NT2/D1 (cell line): Measurements from ENCODE around the gene ADGRL3.
"Not testable (repeated sequence)": the region's sequence is repeated elsewhere in the genome, so short reads cannot be mapped to it uniquely, and the experiment has no call there.

ENCODE experiments used
- DNase-seq: peaks from one replicate; pipeline ENCODE4 v3.0.0-alpha.2; 2011; ENCODE audit warnings: low read depth, low spot score
- H3K27me3 ChIP-seq: 2 replicates; pipeline ENCODE4 v1.6.0; 2011; ENCODE audit warnings: mild to moderate bottlenecking; ENCODE audit not compliant: insufficient read length, insufficient read depth
- H3K36me3 ChIP-seq: 2 replicates; pipeline ENCODE4 v1.6.1; 2011; ENCODE audit warnings: mild to moderate bottlenecking, low read length, mixed read lengths; ENCODE audit not compliant: insufficient read depth, insufficient read length
- H3K4me1 ChIP-seq: 2 replicates; pipeline ENCODE4 v1.5.1; 2011; ENCODE audit not compliant: insufficient read depth, insufficient read length
- H3K4me3 ChIP-seq: 2 replicates; pipeline ENCODE4 v1.5.1; 2011; ENCODE audit warnings: low read depth; ENCODE audit not compliant: insufficient read length
- H3K9ac ChIP-seq: 2 replicates; pipeline ENCODE4 v1.6.0; 2011; ENCODE audit warnings: low read depth; ENCODE audit not compliant: insufficient read length
- H3K9me3 ChIP-seq: 2 replicates; pipeline ENCODE4 v1.5.1; 2011; ENCODE audit warnings: mild to moderate bottlenecking, low read length; ENCODE audit not compliant: insufficient read depth
- SUZ12 ChIP-seq: IDR thresholded peaks from 2 replicates; pipeline ENCODE4 v1.6.1; 2011; ENCODE audit not compliant: insufficient read length, insufficient read depth; ENCODE audit errors: extremely low read depth
- YY1 ChIP-seq: IDR thresholded peaks from 2 replicates; pipeline ENCODE4 v1.6.1; 2011; ENCODE audit not compliant: insufficient read length, insufficient read depth
- ZNF274 ChIP-seq: IDR thresholded peaks from 2 replicates; pipeline ENCODE4 v1.6.1; 2011; ENCODE audit warnings: mild to moderate bottlenecking, low read depth, low read length

Gene ADGRL3

GRCh38 chr4:61934198-61934597 lies 734.1 kb downstream of the ADGRL3 start:
- Histone ChIP-seq H3K9ac (no peak overlapping the region), H3K4me3 (no peak overlapping the region)
- TF ChIP-seq SUZ12 = no peak

GRCh38 chr4:61938250-61938846 lies 738.2 kb downstream of the ADGRL3 start:
- no peak for DNase-seq
- Histone ChIP-seq H3K27me3 (no peaks in the 10 kb centered on the region), H3K4me3 (no peak overlapping the region), H3K36me3 (no peaks in the 10 kb centered on the region), H3K4me1 (no peaks in the 10 kb centered on the region), H3K9ac (no peak overlapping the region), H3K9me3 (no peaks in the 10 kb centered on the region)
- TF ChIP-seq YY1 = no peak
- no peak for TF ChIP-seq ZNF274
- TF ChIP-seq SUZ12 = no peak

More at GRCh38 chr4:61934198-61934597, 734.1 kb downstream of the ADGRL3 start:
- H3K4me1 ChIP-seq = no peaks in the 10 kb centered on the region
- H3K27me3 ChIP-seq = no peaks in the 10 kb centered on the region
- no peak for DNase-seq
- H3K9me3 ChIP-seq = no peaks in the 10 kb centered on the region
- no peaks in the 10 kb centered on the region for H3K36me3 ChIP-seq

- Histone ChIP-seq H3K9ac (no peak overlapping the region), H3K36me3 (no peaks in the 10 kb centered on the region), H3K27me3 (no peaks in the 10 kb centered on the region), H3K9me3 (no peaks in the 10 kb centered on the region), H3K4me3 (no peak overlapping the region), H3K4me1 (no peaks in the 10 kb centered on the region)
- no peak for DNase-seq
- TF ChIP-seq ZNF274 = no peak
- TF ChIP-seq YY1 = no peak
- TF ChIP-seq SUZ12 = no peak
These were observed 750.5 kb downstream of the ADGRL3 start for GRCh38 chr4:61950625-61951024.

- DNase-seq = no peak
- Histone ChIP-seq H3K4me3 (no peak overlapping the region), H3K9ac (no peak overlapping the region), H3K9me3 (no peaks in the 10 kb centered on the region), H3K4me1 (no peaks in the 10 kb centered on the region), H3K27me3 (no peaks in the 10 kb centered on the region), H3K36me3 (no peaks in the 10 kb centered on the region)
- TF ChIP-seq YY1 (no peak), SUZ12 (no peak), ZNF274 (no peak)
These were observed 753.3 kb downstream of the ADGRL3 start for GRCh38 chr4:61953386-61953785.

- DNase-seq = no peak
- Histone ChIP-seq H3K9me3 (no peaks in the 10 kb centered on the region), H3K4me3 (no peak overlapping the region), H3K27me3 (no peaks in the 10 kb centered on the region), H3K36me3 (no peaks in the 10 kb centered on the region), H3K9ac (no peak overlapping the region), H3K4me1 (no peaks in the 10 kb centered on the region)
- no peak for TF ChIP-seq ZNF274
- no peak for TF ChIP-seq YY1
- TF ChIP-seq SUZ12 = no peak
These were observed 758.5 kb downstream of the ADGRL3 start for GRCh38 chr4:61958591-61958990.

GRCh38 chr4:61959087-61959486 lies 759.0 kb downstream of the ADGRL3 start:
- no peaks in the 10 kb centered on the region for H3K4me1 ChIP-seq
- no peak for TF ChIP-seq YY1
- TF ChIP-seq SUZ12 = no peak
- no peak for TF ChIP-seq ZNF274
- no peak for DNase-seq
- H3K9me3 ChIP-seq = no peaks in the 10 kb centered on the region
- H3K4me3 ChIP-seq = no peak overlapping the region
- H3K36me3 ChIP-seq = no peaks in the 10 kb centered on the region
- H3K9ac ChIP-seq = no peak overlapping the region
- H3K27me3 ChIP-seq = no peaks in the 10 kb centered on the region

- Histone ChIP-seq H3K36me3 (no peaks in the 10 kb centered on the region), H3K4me3 (no peak overlapping the region), H3K27me3 (no peaks in the 10 kb centered on the region), H3K9ac (no peak overlapping the region), H3K9me3 (no peaks in the 10 kb centered on the region), H3K4me1 (no peaks in the 10 kb centered on the region)
- no peak for DNase-seq
- TF ChIP-seq ZNF274 (no peak), SUZ12 (no peak), YY1 (no peak)
These were observed 784.3 kb downstream of the ADGRL3 start for GRCh38 chr4:61984260-61984909.

- Histone ChIP-seq H3K4me3 (no peak overlapping the region), H3K9ac (no peak overlapping the region), H3K27me3 (no peaks in the 10 kb centered on the region), H3K4me1 (no peaks in the 10 kb centered on the region), H3K9me3 (no peaks in the 10 kb centered on the region), H3K36me3 (no peaks in the 10 kb centered on the region)
- no peak for DNase-seq
- TF ChIP-seq YY1 (no peak), ZNF274 (no peak)
These were observed 785.3 kb downstream of the ADGRL3 start for GRCh38 chr4:61985426-61985825.

- not testable (repeated sequence) for H3K9me3 ChIP-seq, H3K27me3 ChIP-seq, H3K4me1 ChIP-seq, H3K9ac ChIP-seq, H3K4me3 ChIP-seq, H3K36me3 ChIP-seq, DNase-seq
These were observed 786.8 kb downstream of the ADGRL3 start for GRCh38 chr4:61986929-61987328.
